Stimulated activated CD4-positive, alpha-beta T cell treated with anti-CD3 and anti-CD28 coated beads, TNF-alpha, amount 100 ng/mL, for 1 hour (primary cell): ENCODE data around the gene FARP1.

Experiments used
- DNase-seq, 3 donors: peaks; one replicate each; pipeline ENCODE4 v3.0.0-alpha.2; 2020; ENCODE audit warnings: low read depth in 3 of 3, low spot score in 1 of 3

Gene FARP1

DNA sequence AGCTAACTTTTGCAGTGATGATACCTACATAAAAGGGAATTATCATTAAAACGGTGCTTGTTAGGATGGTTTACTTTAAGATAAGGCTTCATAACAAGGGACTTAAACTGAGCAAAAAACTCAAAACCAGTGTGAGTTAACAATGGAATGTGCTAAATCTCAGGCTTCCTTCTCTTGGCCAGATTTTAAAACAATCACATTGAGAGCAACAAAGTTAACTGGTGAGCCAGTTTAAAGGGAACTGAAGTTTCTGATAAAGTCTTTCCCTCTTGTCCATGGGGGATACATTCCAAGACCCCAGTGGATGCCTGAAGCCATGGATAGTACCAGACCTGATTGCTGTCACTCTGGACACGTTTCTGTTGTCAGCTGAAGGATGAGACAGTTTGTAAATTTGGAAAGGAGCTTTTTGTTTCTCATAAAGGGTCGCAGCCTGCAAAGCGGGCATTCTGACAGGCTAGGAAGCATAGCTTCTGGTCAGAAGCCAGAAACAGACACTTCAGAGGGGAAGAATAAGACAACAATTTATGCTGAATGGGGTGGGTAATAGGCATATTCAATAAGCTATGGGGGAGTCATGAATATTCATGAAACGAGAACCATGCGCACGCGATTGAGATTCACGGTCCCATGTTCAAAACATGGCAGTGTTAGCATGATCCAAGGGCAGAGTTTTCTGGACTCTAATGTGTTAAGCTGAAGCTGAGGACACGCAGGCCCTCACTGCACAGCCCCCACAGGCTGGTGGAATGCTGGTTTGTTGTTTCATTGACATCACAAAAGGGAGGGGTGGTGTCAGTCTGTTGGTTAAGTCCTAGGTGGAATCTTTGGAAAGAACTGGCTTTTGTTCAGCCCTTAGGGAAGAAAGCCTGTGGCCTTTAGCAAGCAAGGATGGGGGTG lies 184.7 kb downstream of the FARP1 start:
- DNase-seq = no peak

DNA sequence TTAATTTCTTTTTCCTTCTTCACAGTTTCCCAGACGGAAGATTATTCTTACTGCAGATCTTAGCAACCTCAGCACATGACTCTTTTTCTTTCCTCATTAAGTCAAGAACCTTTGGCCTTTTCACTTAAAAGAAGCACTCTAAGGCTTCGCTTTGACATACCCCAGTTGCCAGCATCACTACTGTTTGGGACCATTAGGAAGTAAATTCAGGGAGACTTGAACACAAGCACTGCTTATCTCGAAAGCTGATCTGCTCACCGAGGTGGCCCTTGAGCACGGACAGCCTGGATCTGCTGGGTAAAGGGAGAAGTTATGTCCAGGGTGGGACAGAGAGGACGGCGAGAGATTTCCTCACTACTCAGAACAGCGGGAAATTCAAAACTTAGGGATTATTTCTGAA lies 185.6 kb downstream of the FARP1 start:
- DNase-seq = no peak

DNA sequence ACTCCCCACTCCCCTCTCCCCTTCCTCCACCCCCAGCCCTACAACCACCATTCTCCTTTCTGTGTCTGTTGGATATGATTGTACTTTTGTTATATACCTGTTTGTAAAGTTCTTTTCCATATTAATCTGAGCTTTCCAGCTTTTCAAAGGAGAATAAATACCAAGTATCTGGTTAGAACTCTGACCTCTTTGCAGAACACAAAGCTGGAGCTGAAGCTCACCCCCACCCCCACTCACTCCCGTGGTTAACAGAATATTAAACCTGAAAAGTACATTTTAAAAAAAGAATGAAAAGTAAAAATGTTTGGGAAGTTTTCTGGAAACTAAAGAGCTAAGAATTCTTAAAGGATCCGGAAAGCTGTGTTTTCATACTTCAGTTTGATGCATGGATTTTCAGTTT lies 189.3 kb downstream of the FARP1 start:
- DNase-seq = no peak

DNA sequence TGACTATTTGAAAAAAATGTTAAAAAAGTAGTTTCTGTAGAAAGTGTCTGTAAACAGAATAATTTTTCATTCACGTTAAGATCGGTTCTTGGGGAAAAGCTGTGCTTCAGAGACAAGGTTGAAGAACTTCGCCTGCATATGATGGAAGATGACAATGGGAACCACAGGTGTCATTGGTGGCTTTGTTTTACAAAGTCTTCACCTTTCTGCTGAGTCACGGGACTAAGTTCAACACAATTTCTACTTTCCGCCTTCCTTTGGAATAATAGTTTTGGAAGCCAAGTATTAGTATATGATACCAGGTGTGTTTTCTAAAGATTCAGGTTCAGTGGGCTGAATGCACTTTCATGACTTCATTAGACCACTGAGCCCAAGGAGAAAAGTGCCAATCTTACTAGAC lies 189.8 kb downstream of the FARP1 start:
- DNase-seq = no peak

DNA sequence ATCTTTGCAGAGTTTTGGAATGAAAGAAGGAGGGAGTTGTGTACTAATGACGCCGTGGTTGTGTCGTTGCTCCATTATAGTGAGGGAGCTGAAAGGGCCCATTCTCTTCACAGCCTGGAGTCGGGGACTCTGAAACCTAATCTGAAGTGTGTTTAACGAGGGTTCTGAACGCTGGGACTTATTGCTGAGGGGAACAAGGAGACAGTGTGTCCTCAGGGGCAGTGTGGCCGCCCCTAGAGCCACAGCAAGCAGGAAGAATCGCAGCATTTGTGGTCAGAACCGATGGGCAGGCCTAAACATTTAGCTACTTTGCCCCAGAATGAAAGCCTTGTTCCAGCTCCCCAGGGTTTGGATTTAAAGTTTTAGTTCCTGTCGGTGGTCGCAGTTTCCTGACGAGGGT lies 190.6 kb downstream of the FARP1 start:
- no peak for DNase-seq

DNA sequence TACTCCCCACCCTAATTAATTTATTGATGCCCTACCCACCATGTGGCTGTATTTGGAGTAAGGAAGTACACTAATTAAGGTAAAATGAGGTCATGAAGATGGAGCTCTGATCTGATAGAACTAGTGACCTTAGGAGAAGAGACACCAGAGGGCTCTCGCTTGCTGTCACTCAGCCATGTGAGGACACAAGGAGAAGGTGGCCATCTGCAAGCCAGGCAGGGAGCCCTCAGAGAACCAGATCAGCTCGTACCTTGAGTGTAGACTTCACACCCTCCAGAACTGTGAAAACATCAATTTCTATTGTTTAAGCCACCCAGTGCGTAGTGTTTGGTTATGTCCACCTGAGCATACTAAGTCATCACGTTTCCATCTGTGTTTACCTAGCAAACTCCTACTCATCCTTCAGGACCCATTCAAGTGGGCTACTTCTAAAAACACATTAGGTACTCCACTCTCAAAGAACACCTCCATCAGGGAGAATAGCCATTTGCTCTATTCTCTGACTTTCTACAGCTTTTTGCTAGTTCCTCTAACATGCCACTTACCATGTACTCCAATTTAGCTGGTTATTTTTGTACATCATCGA lies 191.8 kb downstream of the FARP1 start:
- no peak for DNase-seq

DNA sequence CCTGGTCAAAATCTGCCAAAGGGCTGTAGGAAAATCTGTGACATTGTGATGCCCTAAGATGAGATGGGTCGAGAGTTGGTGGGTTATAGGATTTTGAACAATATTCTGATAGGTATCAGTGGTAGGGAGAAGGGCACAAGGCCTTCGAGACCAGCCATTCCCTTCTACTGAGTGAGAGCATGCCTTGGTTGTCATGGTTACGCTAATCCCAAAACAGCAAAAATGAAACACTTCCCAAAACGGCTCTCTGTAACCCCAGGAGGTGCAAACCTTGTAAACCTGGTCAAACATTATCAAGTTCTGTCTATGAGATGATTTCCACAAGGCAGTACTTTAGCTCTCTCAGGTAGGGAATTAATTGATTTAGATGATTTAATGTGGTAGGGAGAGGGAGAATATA lies 192.8 kb downstream of the FARP1 start:
- no peak for DNase-seq

DNA sequence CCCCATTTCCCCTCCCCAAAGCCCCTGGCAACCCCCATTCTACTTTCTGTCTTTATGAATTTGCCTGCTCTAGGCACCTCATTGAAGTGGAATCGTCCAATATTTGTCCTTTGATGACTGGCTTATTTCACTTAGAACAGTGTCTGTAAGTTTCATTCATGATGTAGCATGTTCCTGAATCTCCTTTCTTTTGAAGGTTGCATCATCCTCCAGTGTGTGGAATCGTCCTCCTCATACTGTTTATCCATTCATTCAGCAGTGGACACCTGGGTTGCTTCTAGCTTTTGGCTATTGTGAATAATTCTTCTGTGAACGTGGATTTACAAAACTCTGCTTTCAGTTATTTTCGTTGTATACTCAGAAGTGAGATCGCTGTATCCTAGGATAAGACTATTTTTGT lies 195.4 kb downstream of the FARP1 start:
- no peak for DNase-seq

DNA sequence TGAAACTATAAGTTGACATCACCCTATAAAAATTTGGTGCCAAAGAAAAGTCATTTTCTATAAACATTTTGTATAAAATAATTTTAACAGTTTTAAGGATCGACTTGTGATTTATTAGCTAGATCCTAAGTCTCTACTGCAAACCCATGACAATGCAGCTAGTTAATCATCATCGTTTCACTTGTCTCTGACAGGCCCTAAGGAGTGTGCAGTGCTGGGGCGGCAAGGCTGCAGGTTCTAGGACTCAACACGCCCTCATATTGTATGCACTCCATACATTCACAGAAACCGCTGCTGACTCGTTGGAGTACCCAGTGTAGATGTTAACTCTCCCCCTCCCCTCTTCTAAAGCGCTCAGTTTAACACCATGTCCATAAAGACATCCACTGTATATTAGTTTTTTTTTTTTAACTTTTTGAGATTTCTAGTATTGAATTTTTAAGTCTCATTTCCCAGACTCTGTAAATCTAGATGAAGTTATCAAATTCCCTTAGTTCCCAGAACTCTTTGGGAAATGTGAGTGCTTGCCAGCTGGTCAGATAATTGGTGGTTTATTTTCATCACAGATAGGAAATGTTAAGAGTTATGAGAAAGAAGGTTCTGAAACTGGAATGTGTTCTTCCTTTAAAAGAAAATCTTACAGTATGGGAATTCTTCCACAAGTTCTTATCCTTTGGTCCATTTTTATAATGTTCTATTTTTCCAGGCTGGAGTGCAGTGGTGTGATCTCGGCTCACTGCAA lies 197.0 kb downstream of the FARP1 start:
- DNase-seq = no peak

DNA sequence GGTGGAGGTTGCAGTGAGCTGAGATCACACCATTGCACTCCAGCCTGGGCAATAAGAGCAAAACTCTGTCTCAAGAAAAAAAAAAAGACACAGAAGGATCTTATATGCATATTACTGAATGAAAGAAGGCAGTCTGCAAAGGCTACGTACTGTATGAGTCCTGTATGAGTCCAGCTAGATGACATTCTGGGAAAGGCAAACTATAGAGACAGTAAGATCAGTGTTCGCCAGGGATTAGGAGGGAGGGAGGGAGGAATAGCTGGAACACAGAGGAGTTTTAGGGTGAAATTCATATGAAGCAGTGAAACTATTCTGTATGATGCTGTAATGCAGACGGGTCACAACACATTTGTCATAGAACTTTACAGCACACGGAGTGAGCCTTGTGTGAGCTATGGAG lies 200.1 kb downstream of the FARP1 start:
- no peak for DNase-seq

DNA sequence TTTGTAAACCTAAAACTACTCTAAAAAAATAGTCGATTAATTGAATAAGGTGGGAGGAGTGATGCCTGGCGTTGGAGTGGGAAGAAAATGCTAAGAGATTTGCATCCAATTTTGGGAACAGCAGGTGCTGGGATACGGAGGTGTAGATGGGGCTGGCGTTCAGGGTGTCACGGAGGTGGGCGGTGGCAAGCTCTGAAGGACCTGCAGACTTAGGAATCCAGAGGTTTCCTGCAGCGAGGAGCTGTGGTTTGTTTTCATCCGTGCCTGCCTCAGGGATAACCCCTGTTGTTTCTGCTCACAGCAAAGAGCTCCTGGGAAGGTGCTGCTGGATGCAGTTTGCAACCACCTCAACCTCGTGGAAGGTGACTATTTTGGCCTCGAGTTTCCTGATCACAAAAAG lies 200.6 kb downstream of the FARP1 start:
- DNase-seq = no peak

DNA sequence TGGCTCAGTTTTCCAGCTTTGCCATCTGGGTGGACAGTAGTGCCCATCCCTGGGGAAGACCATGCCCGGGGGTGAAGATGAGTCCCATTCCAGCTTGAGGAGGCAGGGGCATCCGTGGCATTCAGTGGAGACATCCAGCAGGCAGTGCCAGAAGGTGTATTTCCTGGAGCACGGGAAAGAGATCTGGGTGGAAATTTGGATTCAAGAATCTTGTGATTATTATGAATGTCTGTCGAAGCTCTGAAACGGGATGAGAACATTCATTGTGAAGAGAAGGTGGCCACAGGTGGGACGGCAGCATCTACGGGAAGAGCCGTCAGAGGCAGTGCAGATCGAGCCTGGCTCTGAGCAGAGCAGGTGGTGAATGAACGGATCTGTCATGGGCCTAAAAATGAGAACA lies 201.5 kb downstream of the FARP1 start:
- DNase-seq = no peak

DNA sequence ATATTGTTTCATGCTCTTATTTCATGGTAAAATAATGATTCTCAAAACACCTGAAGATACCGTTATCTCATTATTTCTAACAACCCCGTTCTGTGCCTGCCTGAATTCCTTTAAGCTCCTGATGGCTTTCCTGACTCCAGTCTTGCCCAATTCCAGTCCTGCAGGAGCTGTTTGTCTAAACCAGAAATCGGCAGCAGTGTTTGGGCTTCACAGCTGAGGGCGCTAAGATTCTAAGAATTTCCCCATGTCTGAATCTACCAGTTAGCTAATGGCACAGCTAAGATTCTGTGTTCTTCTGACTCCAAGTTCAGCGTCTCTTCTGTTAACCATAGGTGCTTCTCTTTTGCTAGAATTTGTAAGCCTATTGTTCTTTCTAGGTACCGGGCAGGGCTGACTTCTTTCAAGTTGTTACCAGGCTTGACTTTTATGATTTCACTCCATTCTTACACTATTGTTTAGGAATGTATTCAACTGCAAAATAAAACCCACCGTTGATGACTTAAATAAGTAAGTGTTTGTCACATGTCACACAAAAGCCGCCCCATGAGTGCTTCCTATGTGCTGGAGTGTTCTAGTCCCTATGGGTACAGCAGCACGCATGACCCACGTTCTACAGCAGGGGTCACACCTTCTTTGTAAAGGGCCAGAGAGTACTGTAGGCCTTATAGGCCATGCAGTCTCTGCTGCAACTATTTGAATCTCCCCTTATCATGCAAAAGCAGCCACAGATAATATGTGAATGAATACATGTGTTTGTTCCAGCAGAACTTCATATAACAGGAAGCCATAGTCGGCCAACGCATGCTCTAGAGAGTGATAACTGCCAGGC lies 202.4 kb downstream of the FARP1 start:
- DNase-seq = no peak

DNA sequence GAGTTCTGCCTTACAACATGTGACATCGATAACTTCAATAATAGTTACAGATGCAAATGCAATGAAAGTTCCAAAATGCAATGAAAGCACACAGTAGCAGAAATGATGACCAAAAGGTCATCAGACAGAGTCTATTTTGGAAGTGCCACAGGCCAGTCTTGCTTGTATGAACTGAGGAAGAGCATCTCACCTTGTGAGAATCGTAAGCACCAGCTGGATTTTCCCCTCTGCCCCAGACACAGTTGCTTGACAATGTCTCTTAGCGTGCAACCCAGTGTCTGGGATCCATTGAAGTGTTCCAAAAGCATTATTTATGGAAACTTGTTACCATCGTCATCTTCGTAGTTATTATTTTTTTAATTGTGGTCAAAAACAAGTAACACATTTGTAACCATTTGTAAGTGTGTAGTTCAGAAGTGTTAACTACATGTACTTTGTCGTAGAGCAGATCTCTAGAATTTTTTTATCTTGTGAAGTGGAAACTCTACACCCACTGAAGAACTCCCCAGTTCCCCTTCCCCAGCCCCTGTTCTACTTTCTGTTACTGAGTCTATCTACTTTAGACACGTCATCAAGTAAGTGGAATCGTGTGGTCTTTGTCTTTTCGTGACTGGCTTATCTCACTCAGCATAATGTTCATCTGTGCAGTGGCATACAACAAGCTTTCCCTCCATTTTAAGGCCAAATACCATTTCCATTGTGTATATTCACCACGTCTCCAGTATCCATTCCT lies 204.2 kb downstream of the FARP1 start:
- no peak for DNase-seq

DNA sequence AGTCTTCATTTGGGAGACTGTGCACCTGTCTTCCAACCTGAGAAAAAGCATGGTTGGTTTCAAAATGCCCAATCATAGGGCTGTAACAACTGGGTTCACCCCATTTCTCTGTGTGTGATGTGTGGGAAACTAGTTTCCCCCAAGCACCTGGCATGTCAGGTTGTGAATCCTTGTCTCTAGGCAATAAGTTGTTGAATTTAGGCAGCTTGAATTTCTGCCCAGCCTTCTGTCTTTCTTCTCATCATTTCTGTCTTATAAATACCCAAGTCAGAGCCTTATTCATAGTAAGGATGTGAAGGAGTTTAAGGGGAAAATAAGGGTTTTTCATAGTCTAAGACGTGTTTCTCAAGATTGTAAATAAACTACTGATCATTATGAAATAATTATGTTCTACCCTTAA lies 204.9 kb downstream of the FARP1 start:
- DNase-seq = no peak

DNA sequence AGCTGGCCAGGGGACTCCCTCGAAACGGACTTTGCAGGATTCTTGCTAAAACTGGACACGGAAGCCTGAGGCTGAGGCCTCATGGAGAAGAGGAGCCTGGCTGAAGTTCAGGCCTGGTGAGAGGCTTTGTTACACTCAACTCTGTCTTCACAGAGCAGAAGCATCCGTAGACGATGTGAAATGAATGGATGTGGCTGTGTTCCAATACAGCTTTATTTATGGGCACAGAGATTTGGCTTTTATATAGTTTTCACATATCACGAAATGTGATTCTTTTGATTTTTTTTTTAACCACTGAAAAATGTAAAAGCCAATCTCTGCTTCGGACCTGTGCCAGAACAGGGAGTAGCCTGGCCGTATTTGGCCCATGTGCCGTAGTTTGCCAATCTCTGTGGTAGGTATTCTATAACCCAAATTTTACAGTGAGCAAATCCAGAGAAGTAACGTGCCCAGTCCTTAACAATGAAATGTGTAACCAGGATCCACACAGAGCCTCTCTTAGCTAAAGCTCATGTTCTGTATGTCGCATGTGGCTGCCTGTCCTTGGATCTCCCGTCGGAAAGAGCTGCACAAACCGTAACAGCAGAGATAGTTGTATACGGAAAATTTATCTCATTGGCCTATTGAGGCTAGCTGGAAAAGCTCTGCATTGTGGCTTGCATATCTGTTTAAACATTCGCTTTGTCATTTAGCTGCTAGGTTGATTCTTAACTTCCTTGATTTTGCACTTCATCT lies 205.7 kb downstream of the FARP1 start:
- DNase-seq = no peak

DNA sequence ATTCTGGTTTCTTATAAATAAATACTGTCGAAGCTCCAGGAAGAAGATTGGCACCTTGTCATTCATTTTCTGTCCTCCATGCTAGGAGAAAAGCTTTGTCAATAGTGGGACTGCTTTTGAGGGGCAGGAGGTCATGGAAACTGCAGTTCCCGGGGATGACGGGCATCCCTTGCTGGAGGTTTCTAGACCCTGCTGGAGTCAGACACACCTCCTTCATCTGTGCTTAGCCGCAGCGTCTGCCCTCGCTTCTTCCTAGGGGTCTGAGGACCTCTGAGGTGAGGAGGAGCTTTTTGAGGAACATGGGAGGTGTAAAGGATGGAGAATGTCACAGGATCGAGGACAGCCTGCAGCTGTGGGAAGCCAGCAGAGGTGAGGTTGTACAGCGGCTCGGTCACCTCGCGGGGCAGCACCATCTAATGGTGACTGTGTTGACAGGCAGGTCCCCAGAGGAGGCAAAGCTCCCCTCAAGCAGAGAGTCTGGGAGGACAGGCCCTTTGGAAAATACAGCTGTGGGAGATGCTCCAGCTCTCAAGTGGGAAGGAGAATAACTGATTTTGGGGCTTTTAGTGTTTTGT lies 206.9 kb downstream of the FARP1 start:
- DNase-seq = no peak

DNA sequence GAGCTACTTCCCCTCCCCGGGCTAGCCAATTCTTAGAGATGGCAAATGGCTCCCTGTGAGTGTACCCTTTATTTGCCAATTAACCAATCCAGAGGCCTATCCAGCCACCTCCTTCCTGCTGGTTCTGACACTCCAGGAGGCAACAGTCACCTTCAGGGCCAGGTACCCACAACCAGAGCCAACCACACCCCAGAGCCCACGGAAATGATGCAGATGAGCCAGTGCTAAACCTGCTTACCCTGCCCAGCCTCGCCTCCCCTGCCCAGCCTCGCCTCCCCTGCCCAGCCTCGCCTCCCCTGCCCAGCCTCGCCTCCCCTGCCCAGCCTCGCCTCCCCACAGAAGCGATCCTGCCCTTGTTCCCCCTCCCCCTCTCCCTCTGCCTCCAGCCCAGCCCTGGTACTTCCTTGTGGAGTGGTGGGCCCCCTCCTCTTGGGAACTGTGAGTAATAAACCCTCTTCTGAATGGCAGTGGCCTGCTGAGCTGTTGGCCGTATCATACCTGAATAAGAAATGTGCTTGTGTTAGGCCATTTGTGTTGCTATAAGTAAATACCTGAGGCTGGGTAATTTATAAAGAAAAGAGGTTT lies 207.9 kb downstream of the FARP1 start:
- DNase-seq = no peak

DNA sequence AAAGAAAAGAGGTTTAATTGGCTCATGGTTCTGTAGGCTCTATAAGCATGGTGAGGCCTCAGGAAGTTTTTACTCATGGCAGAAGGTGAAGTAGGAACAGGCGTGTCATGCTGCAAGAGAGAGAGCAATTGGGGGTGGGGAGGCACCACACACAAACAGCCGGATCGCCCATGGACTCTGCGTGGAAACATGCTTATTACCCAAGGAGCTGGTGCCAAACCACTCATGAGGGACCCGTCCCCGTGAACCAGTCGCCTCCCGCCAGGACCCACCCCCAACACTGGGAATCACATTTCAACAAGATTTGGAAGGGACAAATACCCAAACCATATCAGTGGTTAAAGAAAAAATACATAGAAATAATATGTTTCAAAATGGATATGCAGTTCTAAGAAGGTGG lies 208.7 kb downstream of the FARP1 start:
- no peak for DNase-seq
